Neural crest cell (in vitro differentiated cells): Measurements from ENCODE around the gene GGTLC2. TPM values are rescaled to one million over a fixed set of nuclear protein-coding genes. Genes with fewer than 3 reads are reported as not detected.

Experiments
- DNase-seq: peaks from one replicate; pipeline ENCODE4 v3.0.0; 2021; ENCODE audit warnings: low read depth, mixed read lengths, low spot score
- H3K27ac Mint-ChIP-seq: one replicate; pipeline ENCODE4 v1.8.0; 2021; ENCODE audit warnings: mild to moderate bottlenecking, mixed read lengths; ENCODE audit not compliant: unreplicated experiment
- H3K27me3 Mint-ChIP-seq: 2 replicates; pipeline ENCODE4 v1.8.0; 2021; ENCODE audit warnings: low read depth, mild to moderate bottlenecking, mixed read lengths
- H3K36me3 Mint-ChIP-seq: 2 replicates; pipeline ENCODE4 v1.8.0; 2021; ENCODE audit warnings: low read depth, mild to moderate bottlenecking, mixed read lengths
- H3K4me1 Mint-ChIP-seq: 2 replicates; pipeline ENCODE4 v1.8.0; 2021; ENCODE audit warnings: mixed read lengths
- H3K4me3 Mint-ChIP-seq: one replicate; pipeline ENCODE4 v1.8.0; 2021; ENCODE audit warnings: mild to moderate bottlenecking, mixed read lengths
- H3K9me3 Mint-ChIP-seq: 2 replicates; pipeline ENCODE4 v1.8.0; 2021; ENCODE audit warnings: mixed read lengths
- CTCF ChIP-seq: fragments of 200-600 bp; sonication (generic); conservative IDR thresholded peaks from 2 replicates; pipeline ENCODE4 v1.5.0; 2021; ENCODE audit warnings: antibody characterized with exemption, mild to moderate bottlenecking
- total RNA-seq: library from RNA; stranded (reverse); gene quantifications from 2 replicates; pipeline ENCODE4 v1.2.1, GENCODE V29; 2021

The GGTLC2 gene
- total RNA-seq, 1 donor from 2014 or later = not detected

- DNase-seq = no peak
- Mint-ChIP-seq H3K4me3 (no peak overlapping the region), H3K27ac (no peak overlapping the region), H3K36me3 (no peaks in the 10 kb centered on the region), H3K4me1 (no peaks in the 10 kb centered on the region), H3K27me3 (peaks cover 65% of the 10 kb centered on the region), H3K9me3 (peaks cover 3% of the 10 kb centered on the region)
- no peak for TF ChIP-seq CTCF
Observed at GRCh38 chr22:22670076-22670795, 25.8 kb downstream of the GGTLC2 start.

- no peak overlapping the region for H3K27ac Mint-ChIP-seq
- TF ChIP-seq CTCF = no peak
- no peak for DNase-seq
- no peaks in the 10 kb centered on the region for H3K36me3 Mint-ChIP-seq
- H3K4me1 Mint-ChIP-seq = no peaks in the 10 kb centered on the region
- peaks cover 69% of the 10 kb centered on the region for H3K27me3 Mint-ChIP-seq
- H3K9me3 Mint-ChIP-seq = peaks cover 3% of the 10 kb centered on the region
- no peak overlapping the region for H3K4me3 Mint-ChIP-seq
Observed at GRCh38 chr22:22671506-22671905, 27.1 kb downstream of the GGTLC2 start.

GRCh38 chr22:22673099-22673498, 28.7 kb downstream of the GGTLC2 start:
- Mint-ChIP-seq H3K4me1 (no peaks in the 10 kb centered on the region), H3K4me3 (no peak overlapping the region), H3K36me3 (no peaks in the 10 kb centered on the region), H3K27ac (no peak overlapping the region), H3K27me3 (peaks cover 84% of the 10 kb centered on the region), H3K9me3 (peaks cover 3% of the 10 kb centered on the region)
- DNase-seq = no peak
- no peak for TF ChIP-seq CTCF

- no peak for DNase-seq
- no peaks in the 10 kb centered on the region for H3K4me1 Mint-ChIP-seq
- H3K27ac Mint-ChIP-seq = no peak overlapping the region
- no peak overlapping the region for H3K4me3 Mint-ChIP-seq
- no peaks in the 10 kb centered on the region for H3K36me3 Mint-ChIP-seq
- H3K9me3 Mint-ChIP-seq = peaks cover 3% of the 10 kb centered on the region
- H3K27me3 Mint-ChIP-seq = peaks cover 87% of the 10 kb centered on the region
- TF ChIP-seq CTCF = no peak
Observed at GRCh38 chr22:22673628-22674027, 29.2 kb downstream of the GGTLC2 start.

GRCh38 chr22:22674467-22674866, 30.1 kb downstream of the GGTLC2 start:
- TF ChIP-seq CTCF = no peak
- Mint-ChIP-seq H3K36me3 (no peaks in the 10 kb centered on the region), H3K27me3 (peaks cover 92% of the 10 kb centered on the region), H3K9me3 (peaks cover 3% of the 10 kb centered on the region), H3K4me1 (no peaks in the 10 kb centered on the region), H3K27ac (no peak overlapping the region), H3K4me3 (no peak overlapping the region)
- no peak for DNase-seq
